ENCODE results near the gene CATSPERD.

DNA sequence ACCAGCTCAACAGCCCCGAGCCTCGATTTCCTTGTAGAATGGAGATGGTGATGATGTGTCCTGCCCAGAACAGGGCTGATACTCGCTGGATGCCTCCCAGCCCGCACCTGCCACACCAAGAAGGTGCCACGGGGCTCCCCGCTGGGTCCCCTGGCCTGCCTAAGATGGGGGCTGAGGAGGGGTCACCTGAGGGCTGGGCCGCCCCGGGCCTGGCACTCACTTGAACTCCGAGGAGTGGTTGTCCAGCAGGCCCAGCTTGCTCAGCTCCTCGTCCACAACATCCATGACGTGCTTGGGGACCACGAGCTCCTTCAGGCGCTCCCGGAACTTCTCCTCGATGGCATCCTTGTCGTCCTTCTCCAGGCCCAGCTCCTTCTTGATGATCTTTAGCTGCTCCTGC is 14.9 kb upstream of the CATSPERD start:
- TF ChIP-seq POLR2A (IDR thresholded peaks at IDR 0.05) (no peak), EP300 (IDR thresholded peaks at IDR 0.05) (no peak)
- TF ChIP-seq, protein P1, sequence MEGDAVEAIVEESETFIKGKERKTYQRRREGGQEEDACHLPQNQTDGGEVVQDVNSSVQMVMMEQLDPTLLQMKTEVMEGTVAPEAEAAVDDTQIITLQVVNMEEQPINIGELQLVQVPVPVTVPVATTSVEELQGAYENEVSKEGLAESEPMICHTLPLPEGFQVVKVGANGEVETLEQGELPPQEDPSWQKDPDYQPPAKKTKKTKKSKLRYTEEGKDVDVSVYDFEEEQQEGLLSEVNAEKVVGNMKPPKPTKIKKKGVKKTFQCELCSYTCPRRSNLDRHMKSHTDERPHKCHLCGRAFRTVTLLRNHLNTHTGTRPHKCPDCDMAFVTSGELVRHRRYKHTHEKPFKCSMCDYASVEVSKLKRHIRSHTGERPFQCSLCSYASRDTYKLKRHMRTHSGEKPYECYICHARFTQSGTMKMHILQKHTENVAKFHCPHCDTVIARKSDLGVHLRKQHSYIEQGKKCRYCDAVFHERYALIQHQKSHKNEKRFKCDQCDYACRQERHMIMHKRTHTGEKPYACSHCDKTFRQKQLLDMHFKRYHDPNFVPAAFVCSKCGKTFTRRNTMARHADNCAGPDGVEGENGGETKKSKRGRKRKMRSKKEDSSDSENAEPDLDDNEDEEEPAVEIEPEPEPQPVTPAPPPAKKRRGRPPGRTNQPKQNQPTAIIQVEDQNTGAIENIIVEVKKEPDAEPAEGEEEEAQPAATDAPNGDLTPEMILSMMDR (IDR thresholded peaks at IDR 0.05): no peak

Measured in ovary (tissue), 3 donors.